Caco-2 (cell line): ENCODE measurements around the gene RASL10B. TPM values are rescaled to one million over a fixed set of nuclear protein-coding genes. Genes with fewer than 3 reads are reported as not detected.

Experiments
- BruUV-seq: library from RNA; stranded (reverse); fragments of 400-500 nt; replicated peaks from 2 replicates; lab custom pipeline; 2021; lab: Mats Ljungman, UMichigan
- CTCF ChIA-PET: fragments of 300-600 bp; sonication (Branson Sonifier 250); formaldehyde crosslinking; loops from one replicate; lab custom pipeline; 2022; ENCODE audit warnings: antibody characterized with exemption; lab: Charles Lee
- POLR2A ChIA-PET: fragments of 300-600 bp; sonication (Branson Sonifier 250); formaldehyde crosslinking; loops from one replicate; lab custom pipeline; 2022; ENCODE audit warnings: antibody characterized with exemption; lab: Charles Lee
- DNase-seq, 2 experiments: peaks; one replicate each; pipeline versions ENCODE4 v3.0.0 to v3.0.0-alpha.2; 2020 to 2022
- H3K27me3 ChIP-seq: replicated peaks from 2 replicates; pipeline ENCODE4 v1.6.0; 2011; ENCODE audit warnings: low read length; ENCODE audit not compliant: control insufficient read depth, insufficient read depth
- H3K36me3 ChIP-seq: 2 replicates; pipeline ENCODE4 v1.5.1; 2011; ENCODE audit warnings: low read length; ENCODE audit not compliant: control insufficient read depth, insufficient read depth
- H3K4me1 ChIP-seq: fragments of 250-450 bp; sonication (Bioruptor Pico); 2 replicates; pipeline ENCODE4 v1.5.1; 2020; ENCODE audit warnings: mild to moderate bottlenecking
- H3K4me3 ChIP-seq: 2 replicates; pipeline ENCODE4 v1.5.1; 2011; ENCODE audit warnings: low read depth, mild to moderate bottlenecking, control low read depth, low read length
- H3K9me3 ChIP-seq: fragments of 250-450 bp; sonication (Bioruptor Pico); 2 replicates; pipeline ENCODE4 v1.5.1; 2020; ENCODE audit warnings: mild to moderate bottlenecking, moderate library complexity
- H3K27ac Mint-ChIP-seq: one replicate; pipeline ENCODE4 v1.8.0; 2022; ENCODE audit warnings: mixed read lengths; ENCODE audit not compliant: unreplicated experiment
- H3K27me3 Mint-ChIP-seq: one replicate; pipeline ENCODE4 v1.8.0; 2022; ENCODE audit warnings: mixed read lengths; ENCODE audit not compliant: insufficient read depth, unreplicated experiment
- H3K36me3 Mint-ChIP-seq: one replicate; pipeline ENCODE4 v1.8.0; 2022; ENCODE audit warnings: mild to moderate bottlenecking, mixed read lengths; ENCODE audit not compliant: insufficient read depth, unreplicated experiment
- H3K4me1 Mint-ChIP-seq: one replicate; pipeline ENCODE4 v1.8.0; 2022; ENCODE audit warnings: low read depth, mixed read lengths; ENCODE audit not compliant: unreplicated experiment
- H3K4me3 Mint-ChIP-seq: one replicate; pipeline ENCODE4 v1.8.0; 2022; ENCODE audit warnings: mild to moderate bottlenecking, moderate library complexity, mixed read lengths; ENCODE audit not compliant: unreplicated experiment
- H3K9me3 Mint-ChIP-seq: one replicate; pipeline ENCODE4 v1.8.0; 2022; ENCODE audit warnings: mixed read lengths; ENCODE audit not compliant: unreplicated experiment
- CTCF ChIP-seq, 2 experiments: fragments of 200-600 bp in 1 of 2; IDR thresholded peaks; 1 replicate in 1 of 2; 2 replicates in 1 of 2; pipeline versions ENCODE4 v1.5.1 to v1.8.0; 2011 to 2022; ENCODE audit warnings: antibody characterized with exemption in 1 of 2, control low read depth in 1 of 2, inconsistent platforms in 1 of 2, low read depth in 1 of 2, low read length in 1 of 2, mild to moderate bottlenecking in 1 of 2, moderate library complexity in 1 of 2; ENCODE audit not compliant: insufficient read depth in 1 of 2, severe bottlenecking in 1 of 2, unreplicated experiment in 1 of 2
- intact Hi-C: fragments of 100-400 bp; cut with micrococcal nuclease; formaldehyde crosslinking; loops from one replicate; pipeline ENCODE4 v1.10.0; 2022; ENCODE audit not compliant: unreplicated experiment
- total RNA-seq: library from RNA; stranded (reverse); gene quantifications from 2 replicates; pipeline ENCODE4 v1.2.3, GENCODE V29; 2022

RASL10B gene
- total RNA-seq, 1 experiment from 2014 or later: 13.3 TPM

- POLR2A ChIA-PET: no interaction called here
- Mint-ChIP-seq H3K27ac (no peak overlapping the region), H3K4me1 (no peaks in the 10 kb centered on the region), H3K27me3 (no peaks in the 10 kb centered on the region), H3K36me3 (peaks cover 52% of the 10 kb centered on the region), H3K4me3 (no peak overlapping the region), H3K9me3 (no peaks in the 10 kb centered on the region)
- H3K9me3 ChIP-seq: no peaks in the 10 kb centered on the region
- intact Hi-C loops: no loop called here
- BruUV-seq: no TSS peak
- CTCF ChIA-PET: interaction anchor here (0.6 kb wide), 1 partner anchor 116 kb away, joined by 4 read pairs; no protein-coding TSS in a partner anchor
- DNase-seq: no peak
- H3K36me3 ChIP-seq: no peaks in the 10 kb centered on the region
- no peaks in the 10 kb centered on the region for H3K4me1 ChIP-seq
- TF ChIP-seq CTCF (IDR thresholded peaks at IDR 0.05; ENCODE audit: insufficient read depth in 1 of 2, low read depth in 1 of 2, low read length in 1 of 2, severe bottlenecking in 1 of 2, unreplicated experiment in 1 of 2): no peak
- H3K4me3 ChIP-seq: no peak overlapping the region
- no peaks in the 10 kb centered on the region for H3K27me3 ChIP-seq
Observed at GRCh38 chr17:35705705-35706104, 25.7 kb upstream of the RASL10B start.

GRCh38 chr17:35708149-35708548 lies 23.3 kb upstream of the RASL10B start:
- CTCF ChIA-PET: interaction anchor here (1.0 kb wide), 1 partner anchor 56 kb away, joined by 4 read pairs; no protein-coding TSS in a partner anchor
- no peaks in the 10 kb centered on the region for H3K9me3 Mint-ChIP-seq
- POLR2A ChIA-PET: no interaction called here

GRCh38 chr17:35708951-35709350 lies 22.5 kb upstream of the RASL10B start:
- Histone ChIP-seq H3K4me3 (no peak overlapping the region), H3K27me3 (no peaks in the 10 kb centered on the region), H3K9me3 (no peaks in the 10 kb centered on the region), H3K4me1 (no peaks in the 10 kb centered on the region), H3K36me3 (peaks cover 1% of the 10 kb centered on the region; the same call in 1 of the 2 replicates)
- no peaks in the 10 kb centered on the region for H3K4me1 Mint-ChIP-seq
- no peaks in the 10 kb centered on the region for H3K9me3 Mint-ChIP-seq
- no peak overlapping the region for H3K27ac Mint-ChIP-seq
- H3K4me3 Mint-ChIP-seq: no peak overlapping the region
- no peak for TF ChIP-seq CTCF (IDR thresholded peaks at IDR 0.05; ENCODE audit: insufficient read depth in 1 of 2, low read depth in 1 of 2, low read length in 1 of 2, severe bottlenecking in 1 of 2, unreplicated experiment in 1 of 2)
- intact Hi-C loops: no loop called here
- H3K27me3 Mint-ChIP-seq: no peaks in the 10 kb centered on the region
- peaks cover 57% of the 10 kb centered on the region for H3K36me3 Mint-ChIP-seq
- BruUV-seq: no TSS peak
- ChIA-PET CTCF (interaction anchor here (1.0 kb wide), 1 partner anchor 55 kb away, joined by 4 read pairs; no protein-coding TSS in a partner anchor), POLR2A (no interaction called here)
- DNase-seq: no peak

More at GRCh38 chr17:35708149-35708548, 23.3 kb upstream of the RASL10B start:
- no peaks in the 10 kb centered on the region for H3K27me3 Mint-ChIP-seq
- BruUV-seq: no TSS peak
- intact Hi-C loops: no loop called here
- H3K4me3 Mint-ChIP-seq: no peak overlapping the region
- H3K4me1 Mint-ChIP-seq: no peaks in the 10 kb centered on the region
- peaks cover 1% of the 10 kb centered on the region; the same call in 1 of the 2 replicates for H3K36me3 ChIP-seq
- no peak overlapping the region for H3K27ac Mint-ChIP-seq
- no peak for TF ChIP-seq CTCF (IDR thresholded peaks at IDR 0.05; ENCODE audit: insufficient read depth in 1 of 2, low read depth in 1 of 2, low read length in 1 of 2, severe bottlenecking in 1 of 2, unreplicated experiment in 1 of 2)
- no peak overlapping the region for H3K4me3 ChIP-seq
- H3K36me3 Mint-ChIP-seq: peaks cover 57% of the 10 kb centered on the region
- no peaks in the 10 kb centered on the region for H3K27me3 ChIP-seq
- no peaks in the 10 kb centered on the region for H3K9me3 ChIP-seq
- DNase-seq: no peak
- H3K4me1 ChIP-seq: no peaks in the 10 kb centered on the region
